Ascending aorta (tissue), 2 donors: Measurements from ENCODE around the gene FOXB2. TPM values are rescaled to one million over a fixed set of nuclear protein-coding genes. Genes with fewer than 3 reads are reported as not detected.

ENCODE experiments used
- DNase-seq, 2 donors: peaks; one replicate each; pipeline ENCODE4 v3.0.0-alpha.2; 2019; ENCODE audit warnings: low spot score in 2 of 2
- H3K27ac ChIP-seq, 2 donors: fragments of 200-600 bp; sonication (generic); one replicate each; pipeline ENCODE4 v1.5.1; 2016 to 2017; ENCODE audit warnings: mild to moderate bottlenecking in 1 of 2
- H3K27me3 ChIP-seq: fragments of 200-600 bp; sonication (generic); one replicate; pipeline ENCODE4 v1.5.1; 2017
- H3K36me3 ChIP-seq, 2 donors: fragments of 200-600 bp; sonication (generic); one replicate each; pipeline ENCODE4 v1.5.1; 2016
- H3K4me1 ChIP-seq, 2 donors: fragments of 200-600 bp; sonication (generic); one replicate each; pipeline ENCODE4 v1.5.1; 2016 to 2017; ENCODE audit warnings: mild to moderate bottlenecking in 1 of 2
- H3K4me3 ChIP-seq, 2 donors: fragments of 200-600 bp; sonication (generic); one replicate each; pipeline ENCODE4 v1.5.1; 2016 to 2017; ENCODE audit warnings: mild to moderate bottlenecking in 1 of 2
- H3K9me3 ChIP-seq, 2 donors: fragments of 200-600 bp; sonication (generic); one replicate each; pipeline ENCODE4 v1.5.1; 2016
- intact Hi-C: fragments of 100-400 bp; cut with DNase I; formaldehyde crosslinking; loops from one replicate; pipeline ENCODE4 v1.15.1; 2023
- total RNA-seq: library from RNA; depleted of rRNA; stranded (reverse); fragments of >200 nt; gene quantifications from one replicate; pipeline ENCODE4 v1.1.0, GENCODE V29; 2016
- TF ChIP-seq, protein P1 (sequence below), 3 experiments: fragments of 200-600 bp in 2 of 3; fragments of 450-650 bp in 1 of 3; sonication (generic) in 2 of 3; IDR thresholded peaks; one replicate each; pipeline ENCODE4 v1.5.1; 2016 to 2019; ENCODE audit warnings: antibody characterized with exemption in 3 of 3, mild to moderate bottlenecking in 1 of 3, moderate library complexity in 1 of 3

The FOXB2 gene
- total RNA-seq, 1 donor from 2014 or later = not detected

DNA sequence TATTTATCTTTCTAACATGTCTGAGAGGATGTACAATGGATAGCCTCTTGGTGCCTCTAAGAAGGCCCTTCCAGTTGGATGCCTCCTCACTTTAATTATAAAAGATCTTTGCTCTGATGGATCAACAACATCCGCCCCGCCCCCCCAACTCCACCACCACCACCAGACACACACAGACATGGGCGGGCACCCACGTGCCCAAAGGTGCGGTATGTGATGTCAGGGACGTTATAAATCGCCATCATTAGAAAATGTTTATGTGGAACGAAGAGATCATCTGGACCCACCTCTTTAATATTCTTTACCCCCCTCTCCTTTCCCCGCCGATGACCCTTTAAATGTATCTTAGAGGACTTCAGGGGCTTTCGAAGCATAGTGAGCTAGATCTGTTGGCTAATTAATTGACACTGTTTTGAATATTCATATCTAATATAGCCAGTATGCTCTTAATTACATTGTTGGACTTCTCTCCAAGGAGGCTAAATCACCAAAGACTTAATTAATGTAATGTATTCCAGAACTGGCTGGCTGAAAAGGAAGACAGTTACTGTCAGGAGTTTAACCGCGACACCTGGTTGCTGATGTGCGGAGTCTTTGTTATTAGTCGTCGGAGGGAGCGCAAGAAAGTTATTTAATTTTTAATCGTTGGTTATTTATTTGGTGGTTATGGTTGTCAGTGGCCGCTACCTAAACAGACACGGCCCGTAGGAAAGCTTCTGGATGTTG lies 6.1 kb upstream of the FOXB2 start:
- Histone ChIP-seq H3K27ac (no peak overlapping the region), H3K27me3 (peaks cover 65% of the 10 kb centered on the region), H3K4me3 (no peak overlapping the region), H3K9me3 (no peaks in the 10 kb centered on the region), H3K4me1 (peaks cover 9 to 13% of the 10 kb centered on the region in 2 donors), H3K36me3 (no peaks in the 10 kb centered on the region)
- intact Hi-C loops = no loop called here
- TF ChIP-seq, protein P1, sequence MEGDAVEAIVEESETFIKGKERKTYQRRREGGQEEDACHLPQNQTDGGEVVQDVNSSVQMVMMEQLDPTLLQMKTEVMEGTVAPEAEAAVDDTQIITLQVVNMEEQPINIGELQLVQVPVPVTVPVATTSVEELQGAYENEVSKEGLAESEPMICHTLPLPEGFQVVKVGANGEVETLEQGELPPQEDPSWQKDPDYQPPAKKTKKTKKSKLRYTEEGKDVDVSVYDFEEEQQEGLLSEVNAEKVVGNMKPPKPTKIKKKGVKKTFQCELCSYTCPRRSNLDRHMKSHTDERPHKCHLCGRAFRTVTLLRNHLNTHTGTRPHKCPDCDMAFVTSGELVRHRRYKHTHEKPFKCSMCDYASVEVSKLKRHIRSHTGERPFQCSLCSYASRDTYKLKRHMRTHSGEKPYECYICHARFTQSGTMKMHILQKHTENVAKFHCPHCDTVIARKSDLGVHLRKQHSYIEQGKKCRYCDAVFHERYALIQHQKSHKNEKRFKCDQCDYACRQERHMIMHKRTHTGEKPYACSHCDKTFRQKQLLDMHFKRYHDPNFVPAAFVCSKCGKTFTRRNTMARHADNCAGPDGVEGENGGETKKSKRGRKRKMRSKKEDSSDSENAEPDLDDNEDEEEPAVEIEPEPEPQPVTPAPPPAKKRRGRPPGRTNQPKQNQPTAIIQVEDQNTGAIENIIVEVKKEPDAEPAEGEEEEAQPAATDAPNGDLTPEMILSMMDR (IDR thresholded peaks at IDR 0.05) = no peak
- DNase-seq = no peak

DNA sequence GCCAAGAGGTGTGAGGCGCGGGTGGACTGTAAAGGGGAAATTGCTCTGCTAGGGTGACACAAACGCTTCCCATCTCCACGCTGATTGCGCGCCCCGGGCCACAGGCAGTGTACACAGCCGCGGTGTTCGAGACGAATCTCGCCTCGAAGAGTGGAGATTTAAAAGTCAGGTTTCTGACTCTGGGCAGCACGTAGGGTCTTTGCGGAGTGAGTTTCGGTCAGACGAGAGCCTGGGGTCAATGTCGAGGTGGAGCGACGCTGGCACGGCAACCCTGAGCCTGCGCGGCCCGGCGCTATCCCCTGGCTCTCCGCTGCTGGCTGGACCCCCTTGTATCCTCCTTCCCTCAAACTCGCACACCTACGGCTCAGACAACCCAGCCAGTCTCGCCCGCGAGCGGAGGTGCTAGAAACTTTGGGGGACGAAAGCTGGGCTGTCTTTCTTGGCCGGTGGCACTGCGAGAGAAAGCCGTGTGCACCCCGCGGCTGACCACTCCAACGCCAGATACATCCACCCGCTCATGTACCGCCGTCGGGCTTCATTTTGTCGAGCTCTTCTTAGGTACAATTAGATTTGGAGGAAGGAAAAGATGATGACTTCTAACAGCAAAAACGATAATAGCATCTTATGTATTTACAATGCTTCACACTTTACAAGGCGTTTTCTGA lies 5.4 kb upstream of the FOXB2 start:
- no peak overlapping the region for H3K4me3 ChIP-seq
- intact Hi-C loops = no loop called here
- peaks cover 61% of the 10 kb centered on the region for H3K27me3 ChIP-seq
- no peak for DNase-seq
- no peak overlapping the region for H3K27ac ChIP-seq
- H3K9me3 ChIP-seq = no peaks in the 10 kb centered on the region
- H3K36me3 ChIP-seq = no peaks in the 10 kb centered on the region
- TF ChIP-seq, protein P1 (IDR thresholded peaks at IDR 0.05) = no peak
- peaks cover 11 to 18% of the 10 kb centered on the region in 2 donors for H3K4me1 ChIP-seq

DNA sequence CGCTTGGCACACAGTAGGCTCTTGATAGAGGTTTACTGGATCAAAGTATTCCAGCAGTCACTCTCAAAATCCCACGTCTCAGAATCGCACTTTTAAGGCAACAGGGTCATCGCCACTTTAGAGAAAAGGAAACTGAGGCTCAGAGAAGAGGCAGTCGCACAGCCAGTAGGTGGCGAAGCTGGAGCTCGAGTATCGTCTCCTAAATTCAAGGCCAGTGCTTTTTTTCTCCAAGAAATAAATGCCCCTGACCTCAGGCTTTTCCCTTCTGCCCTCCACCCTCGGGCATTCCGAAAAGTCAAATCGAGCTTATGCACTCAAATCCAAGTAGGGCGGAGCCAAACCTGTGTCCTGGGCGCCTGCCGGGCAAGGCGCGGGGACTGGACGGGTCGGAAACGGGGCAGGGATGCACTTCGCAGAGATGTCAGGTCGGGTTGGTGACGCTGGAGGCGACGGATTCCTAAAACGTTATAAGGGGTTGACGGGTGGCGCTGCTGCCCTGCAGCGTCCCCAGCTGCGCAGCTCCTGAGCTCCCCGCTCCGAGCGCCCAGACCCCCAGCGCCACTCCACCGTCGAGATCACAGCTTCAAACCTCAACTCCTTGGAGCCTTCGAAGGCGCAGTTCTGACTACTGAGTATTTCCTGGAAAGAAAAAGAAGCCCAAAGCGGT lies 4.7 kb upstream of the FOXB2 start:
- peaks cover 67% of the 10 kb centered on the region for H3K27me3 ChIP-seq
- no peaks in the 10 kb centered on the region for H3K36me3 ChIP-seq
- intact Hi-C loops = no loop called here
- no peak overlapping the region for H3K27ac ChIP-seq
- peaks cover 11 to 22% of the 10 kb centered on the region in 2 donors for H3K4me1 ChIP-seq
- TF ChIP-seq, protein P1 (IDR thresholded peaks at IDR 0.05) = no peak
- no peak for DNase-seq
- no peaks in the 10 kb centered on the region for H3K9me3 ChIP-seq
- no peak overlapping the region for H3K4me3 ChIP-seq

DNA sequence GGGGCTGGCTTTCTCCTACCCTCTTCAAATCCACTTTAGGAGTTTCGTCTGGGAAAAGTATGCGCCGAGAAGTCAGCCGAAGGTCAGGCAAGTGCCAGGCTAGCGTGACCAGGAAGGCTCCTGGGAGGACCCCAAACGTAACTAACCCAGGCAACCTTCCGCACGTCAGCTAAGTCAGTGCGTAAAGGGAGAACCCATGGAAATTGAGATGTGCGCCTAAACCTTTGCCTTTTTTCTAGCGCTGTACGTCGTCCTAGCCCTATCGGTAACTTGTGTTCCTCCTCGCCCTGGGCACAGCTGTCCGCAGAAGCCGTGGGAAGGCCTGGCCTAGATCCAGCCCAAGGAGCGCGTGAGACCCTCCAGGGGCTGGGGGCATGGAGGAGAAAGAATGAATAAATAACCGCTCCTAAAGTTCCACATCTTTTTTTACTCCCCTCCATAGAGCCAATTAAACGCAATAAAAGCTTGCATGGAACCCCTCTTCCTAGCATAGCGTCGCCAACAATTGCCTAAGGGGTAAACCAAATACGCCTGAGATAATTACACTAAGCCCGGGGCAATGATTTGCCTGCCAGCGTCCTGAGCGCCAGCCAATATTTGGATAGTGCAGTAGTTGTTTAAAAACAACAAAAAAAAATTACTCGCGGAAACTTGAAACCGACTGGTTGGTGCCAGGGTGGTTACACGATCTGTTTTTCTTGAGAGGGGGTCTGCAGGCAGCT lies 4.0 kb upstream of the FOXB2 start:
- no peaks in the 10 kb centered on the region for H3K9me3 ChIP-seq
- no peak overlapping the region for H3K27ac ChIP-seq
- peak overlapping the region in 1 of 2 donors; percentile 19 for H3K4me3 ChIP-seq
- no peak for DNase-seq
- no peaks in the 10 kb centered on the region for H3K36me3 ChIP-seq
- TF ChIP-seq, protein P1 (IDR thresholded peaks at IDR 0.05) = no peak
- H3K4me1 ChIP-seq = peaks cover 11 to 27% of the 10 kb centered on the region in 2 donors
- H3K27me3 ChIP-seq = peaks cover 75% of the 10 kb centered on the region
- intact Hi-C loops = no loop called here

DNA sequence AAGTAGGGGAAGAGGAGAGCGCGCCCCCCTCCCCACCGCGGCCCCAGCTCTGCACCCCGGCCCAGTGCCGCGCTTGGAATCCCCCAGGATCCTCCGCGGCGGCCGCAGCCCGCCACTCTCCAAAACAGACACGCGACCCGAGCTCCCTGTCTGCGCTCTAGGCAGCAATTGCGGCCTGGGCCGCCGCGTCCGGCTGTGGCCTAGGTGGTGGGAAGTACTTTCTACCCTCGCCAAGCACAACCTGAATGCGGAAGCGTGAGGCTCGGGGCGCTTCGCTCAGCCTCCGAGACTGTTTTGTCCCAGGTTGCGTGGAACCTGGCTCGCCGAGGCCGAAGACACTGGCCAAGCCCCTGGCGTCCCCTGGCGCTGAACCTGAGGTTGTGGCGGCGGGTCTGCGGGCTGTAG lies 3.3 kb upstream of the FOXB2 start:
- no peaks in the 10 kb centered on the region for H3K36me3 ChIP-seq
- no peak overlapping the region for H3K27ac ChIP-seq
- no peak for DNase-seq
- H3K4me3 ChIP-seq = peak overlapping the region in 1 of 2 donors; percentile 19
- H3K9me3 ChIP-seq = no peaks in the 10 kb centered on the region
- TF ChIP-seq, protein P1 (IDR thresholded peaks at IDR 0.05) = no peak
- peaks cover 81% of the 10 kb centered on the region for H3K27me3 ChIP-seq
- peaks cover 11 to 30% of the 10 kb centered on the region in 2 donors for H3K4me1 ChIP-seq
- intact Hi-C loops = no loop called here
